Activated CD4-positive, alpha-beta T cell treated with anti-CD3 and anti-CD28 coated beads, Interleukin-2, Interleukin-6, amounts not matched to agents 100 ng/mL and 50 ng/mL, durations not matched to agents 16 hours and 8 hours (primary cell): ENCODE results near the gene FURIN.
"Not testable (repeated sequence)": the region's sequence is repeated elsewhere in the genome, so short reads cannot be mapped to it uniquely, and the experiment has no call there.

Experiments
- DNase-seq: peaks from one replicate; pipeline ENCODE4 v3.0.0-alpha.2; 2020

FURIN gene

GRCh38 chr15:90845201-90845949 lies 23.0 kb upstream of the FURIN start:
- peak; percentile 86 for DNase-seq

GRCh38 chr15:90849424-90849823 lies 19.0 kb upstream of the FURIN start:
- DNase-seq = not testable (repeated sequence)

- DNase-seq = peak; percentile 74
Measured at GRCh38 chr15:90851114-90851513, 17.3 kb upstream of the FURIN start.

GRCh38 chr15:90851940-90852339 lies 16.4 kb upstream of the FURIN start:
- DNase-seq = peak; percentile 63

- no peak for DNase-seq
Measured at GRCh38 chr15:90855139-90855538, 13.2 kb upstream of the FURIN start.

- no peak for DNase-seq
Measured at GRCh38 chr15:90857337-90857736, 11.1 kb upstream of the FURIN start.

- peak; percentile 38 for DNase-seq
Measured at GRCh38 chr15:90857883-90858443, 10.4 kb upstream of the FURIN start.

GRCh38 chr15:90859234-90860131 lies 8.9 kb upstream of the FURIN start:
- DNase-seq = no peak

- DNase-seq = no peak
Measured at GRCh38 chr15:90860450-90860849, 7.9 kb upstream of the FURIN start.

- DNase-seq = peak; percentile 70
Measured at GRCh38 chr15:90860942-90861675, 7.3 kb upstream of the FURIN start.

GRCh38 chr15:90862487-90862886 lies 5.9 kb upstream of the FURIN start:
- DNase-seq = no peak

- DNase-seq = no peak
Measured at GRCh38 chr15:90862964-90863778, 5.2 kb upstream of the FURIN start.

GRCh38 chr15:90863987-90864386 lies 4.4 kb upstream of the FURIN start:
- DNase-seq = no peak

- DNase-seq = no peak
Measured at GRCh38 chr15:90864507-90864906, 3.9 kb upstream of the FURIN start.

- no peak for DNase-seq
Measured at GRCh38 chr15:90865702-90866101, 2.7 kb upstream of the FURIN start.

- no peak for DNase-seq
Measured at GRCh38 chr15:90866161-90866715, 2.1 kb upstream of the FURIN start.

GRCh38 chr15:90866800-90867199 lies 1.6 kb upstream of the FURIN start:
- DNase-seq = no peak

- no peak for DNase-seq
Measured at GRCh38 chr15:90869140-90869541, 753 bp downstream of the FURIN start.

GRCh38 chr15:90869601-90870353 lies 1.4 kb downstream of the FURIN start:
- DNase-seq = peak; percentile 82

- DNase-seq = peak; percentile 44
Measured at GRCh38 chr15:90870354-90871138, 2.2 kb downstream of the FURIN start.
